DMS153 (cell line): ENCODE results near the gene RBM42.
"Not testable (repeated sequence)": the region's sequence is repeated elsewhere in the genome, so short reads cannot be mapped to it uniquely, and the experiment has no call there.

ENCODE experiments used
- DNase-seq: peaks from one replicate; lab custom pipeline; 2025; lab: John Stamatoyannopoulos, UW

RBM42 gene

GRCh38 chr19:35654828-35655227 lies 26.0 kb downstream of the RBM42 start:
- DNase-seq, result not testable (repeated sequence)

- no peak for DNase-seq
Measured at GRCh38 chr19:35655600-35655999, 26.8 kb downstream of the RBM42 start.

GRCh38 chr19:35656700-35657099 lies 27.9 kb downstream of the RBM42 start:
- DNase-seq, result no peak

GRCh38 chr19:35657904-35658700 lies 29.3 kb downstream of the RBM42 start:
- no peak for DNase-seq

GRCh38 chr19:35661995-35662340 lies 33.1 kb downstream of the RBM42 start:
- no peak for DNase-seq

GRCh38 chr19:35663981-35664380 lies 35.1 kb downstream of the RBM42 start:
- DNase-seq, result no peak

GRCh38 chr19:35665157-35665556 lies 36.3 kb downstream of the RBM42 start:
- no peak for DNase-seq

- no peak for DNase-seq
Measured at GRCh38 chr19:35665604-35666003, 36.8 kb downstream of the RBM42 start.

- DNase-seq, result no peak
Measured at GRCh38 chr19:35666251-35666913, 37.5 kb downstream of the RBM42 start, which contains the start of gene UPK1A. Gene UPK1A (plus strand): TSS chr19:35666517. CDS start chr19:35666813, 296 bp downstream.

- DNase-seq, result no peak
Measured at GRCh38 chr19:35669566-35669965, 40.7 kb downstream of the RBM42 start.

GRCh38 chr19:35669974-35670373 lies 41.1 kb downstream of the RBM42 start:
- DNase-seq, result no peak

GRCh38 chr19:35670686-35671085 lies 41.9 kb downstream of the RBM42 start:
- no peak for DNase-seq

GRCh38 chr19:35671818-35672217 lies 43.0 kb downstream of the RBM42 start:
- DNase-seq, result no peak

- no peak for DNase-seq
Measured at GRCh38 chr19:35673121-35673804, 44.4 kb downstream of the RBM42 start.

- DNase-seq, result no peak
Measured at GRCh38 chr19:35675589-35676140, 46.8 kb downstream of the RBM42 start.
